Muscle layer of colon (tissue), 2 donors: ENCODE data around the gene H2BK1.

ENCODE experiments used
- H3K27ac ChIP-seq: one replicate; pipeline ENCODE4 v1.7.0; 2013; ENCODE audit warnings: low read depth, mild to moderate bottlenecking, low read length, moderate library complexity
- H3K27me3 ChIP-seq, 2 donors: one replicate each; pipeline ENCODE4 v1.7.0; 2013; ENCODE audit warnings: low read length in 2 of 2, mild to moderate bottlenecking in 2 of 2; ENCODE audit not compliant: insufficient read depth in 2 of 2, control insufficient read depth in 1 of 2
- H3K36me3 ChIP-seq: one replicate; pipeline ENCODE4 v1.7.0; 2013; ENCODE audit warnings: mild to moderate bottlenecking, low read length; ENCODE audit not compliant: insufficient read depth
- H3K4me1 ChIP-seq: one replicate; pipeline ENCODE4 v1.7.0; 2013; ENCODE audit warnings: mild to moderate bottlenecking, low read length; ENCODE audit not compliant: insufficient read depth
- H3K4me3 ChIP-seq, 2 donors: one replicate each; pipeline ENCODE4 v1.7.0; 2013; ENCODE audit warnings: low read length in 2 of 2, low read depth in 1 of 2, mild to moderate bottlenecking in 1 of 2, moderate library complexity in 1 of 2
- H3K9ac ChIP-seq: one replicate; pipeline ENCODE4 v1.7.0; 2013; ENCODE audit warnings: low read length
- H3K9me3 ChIP-seq: one replicate; pipeline ENCODE4 v1.7.0; 2013; ENCODE audit warnings: mild to moderate bottlenecking, low read length
- donor health status: abdominal sarcoma.
- donor health status: Adenocarcinoma of cecum.

Gene H2BK1

DNA sequence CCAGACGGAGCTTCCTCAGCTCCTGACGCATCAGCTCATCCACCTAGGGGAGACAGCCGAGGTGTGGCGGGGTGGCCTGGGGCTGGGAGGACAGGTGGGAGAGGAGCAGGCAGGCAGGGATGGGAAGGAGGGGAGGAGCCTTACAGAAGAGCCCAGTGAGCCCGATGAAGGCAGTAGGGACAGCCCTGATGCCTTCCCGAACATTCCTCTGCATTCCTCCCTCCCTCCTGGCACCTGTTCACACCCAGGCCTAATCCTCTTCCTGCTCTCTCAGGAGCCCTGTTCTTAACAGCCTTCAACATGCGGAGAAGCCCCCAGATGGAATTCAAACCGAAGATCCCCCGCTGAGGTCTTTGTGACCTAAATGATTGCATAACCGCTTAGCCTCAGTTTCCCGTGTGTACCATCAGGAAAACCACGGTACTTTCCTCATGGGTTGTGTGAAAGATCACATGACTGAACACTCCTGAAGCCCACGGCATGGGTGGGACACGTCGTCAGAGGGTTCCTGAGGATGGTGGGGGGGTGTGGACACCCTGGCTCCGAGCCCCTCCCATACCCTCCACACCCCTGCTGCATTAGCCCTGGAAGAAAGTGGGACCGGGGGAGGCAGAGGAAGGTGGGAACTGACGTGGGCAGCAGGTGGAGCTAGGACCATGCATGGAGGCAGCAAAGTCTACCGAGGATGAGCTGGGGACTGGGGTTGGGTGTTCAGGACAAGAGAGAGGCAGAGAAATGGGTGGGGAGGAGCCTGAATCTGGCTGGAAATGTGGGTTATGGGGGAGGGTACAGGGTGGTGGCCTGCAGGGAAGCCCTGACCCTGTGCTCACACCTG is 14.5 kb downstream of the H2BK1 start:
- no peak overlapping the region for H3K27ac ChIP-seq

DNA sequence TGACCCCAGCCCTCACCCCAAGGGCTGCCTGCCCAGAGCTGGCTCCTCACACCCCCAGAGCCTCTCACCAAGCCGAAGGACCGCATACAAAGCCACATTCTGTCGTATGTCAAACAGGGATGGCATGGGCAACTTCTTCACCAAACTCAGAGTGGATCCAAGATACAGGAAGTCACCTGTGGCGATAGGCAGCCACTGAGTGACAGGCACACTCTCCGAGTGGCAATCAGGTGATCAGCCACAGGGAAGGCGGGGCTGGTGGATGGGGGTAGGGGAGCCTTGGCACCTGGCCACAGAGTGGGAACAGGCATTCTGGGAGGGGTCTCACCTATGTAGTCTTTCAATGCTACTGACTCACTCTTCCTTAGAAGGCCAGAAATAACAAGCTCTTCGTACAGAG is 16.1 kb downstream of the H2BK1 start:
- Histone ChIP-seq H3K9ac (no peak overlapping the region), H3K4me1 (no peaks in the 10 kb centered on the region), H3K27ac (no peak overlapping the region), H3K36me3 (no peaks in the 10 kb centered on the region), H3K27me3 (peaks cover 0 to 11% of the 10 kb centered on the region in 2 donors), H3K4me3 (no peak overlapping the region), H3K9me3 (no peaks in the 10 kb centered on the region)

More for the DNA sequence above, 14.5 kb downstream of the H2BK1 start:
- Histone ChIP-seq H3K4me3 (no peak overlapping the region), H3K36me3 (no peaks in the 10 kb centered on the region), H3K9ac (no peak overlapping the region), H3K4me1 (peaks cover 4% of the 10 kb centered on the region), H3K27me3 (peaks cover 0 to 11% of the 10 kb centered on the region in 2 donors), H3K9me3 (no peaks in the 10 kb centered on the region)

DNA sequence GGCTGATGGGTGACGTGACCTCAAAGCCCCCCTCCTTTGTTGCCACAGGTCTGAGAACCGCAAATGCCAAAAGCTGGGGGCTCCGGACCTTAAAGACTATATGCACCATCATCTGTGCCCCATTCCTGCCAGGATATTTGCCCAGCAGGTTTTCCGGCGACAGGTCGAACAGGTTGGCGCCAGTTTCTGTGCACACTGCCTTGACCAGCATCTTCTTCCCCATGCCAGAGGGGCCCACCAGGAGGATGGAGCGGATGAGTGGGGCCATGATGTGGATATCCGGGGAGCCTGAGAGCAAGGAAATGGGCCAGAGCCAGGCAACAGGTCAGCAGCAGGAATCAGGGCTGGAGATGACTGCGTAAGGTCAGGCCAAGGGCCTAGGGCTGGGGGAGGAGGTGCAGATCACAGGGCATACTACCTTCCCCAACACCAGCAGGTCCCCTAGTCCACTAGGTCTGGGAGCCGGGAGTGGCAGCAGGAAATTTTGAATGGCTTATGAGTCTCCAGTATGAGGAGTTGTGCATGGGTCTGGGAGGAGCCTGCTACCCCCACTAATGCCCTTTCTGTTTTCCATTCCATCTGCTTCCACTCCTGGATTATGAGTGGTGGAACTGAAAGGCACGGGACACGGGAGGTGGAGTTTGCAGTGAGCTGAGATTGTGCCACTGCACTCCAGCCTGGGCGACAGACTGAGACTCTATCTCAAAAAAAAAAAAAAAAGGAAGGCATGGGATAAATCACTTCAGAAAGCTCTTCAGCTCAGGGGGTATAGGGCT is 16.9 kb downstream of the H2BK1 start:
- Histone ChIP-seq H3K27ac (no peak overlapping the region), H3K4me1 (no peaks in the 10 kb centered on the region), H3K9me3 (no peaks in the 10 kb centered on the region), H3K36me3 (no peaks in the 10 kb centered on the region), H3K9ac (no peak overlapping the region), H3K4me3 (no peak overlapping the region), H3K27me3 (peaks cover 0 to 11% of the 10 kb centered on the region in 2 donors)

DNA sequence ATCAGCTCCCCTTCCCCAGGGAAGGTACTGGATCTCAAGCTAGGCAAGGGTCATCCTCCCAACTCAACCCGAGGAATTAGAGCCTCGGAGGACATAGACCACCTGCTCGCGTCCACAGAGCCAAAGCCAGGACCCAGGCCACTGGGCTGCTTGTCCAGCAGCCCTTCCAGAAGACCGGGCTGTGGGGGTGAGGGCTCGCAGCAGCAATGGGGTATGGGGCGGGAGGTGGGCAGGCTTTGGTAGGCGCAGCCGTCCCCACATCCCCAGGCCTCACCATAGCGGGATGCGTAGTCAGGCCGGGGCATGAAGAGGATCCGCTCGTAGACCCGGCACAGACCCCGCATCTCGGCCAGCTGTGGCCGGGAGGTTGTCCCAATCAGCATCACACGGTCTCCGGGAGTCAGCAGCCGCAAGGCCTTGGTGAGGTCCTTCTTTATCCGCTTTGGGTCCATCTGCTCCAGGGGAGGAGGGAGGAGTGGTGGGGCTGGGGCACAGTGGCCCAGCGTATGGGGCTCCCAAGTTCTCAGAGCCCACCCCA is 18.2 kb downstream of the H2BK1 start:
- no peak overlapping the region for H3K4me3 ChIP-seq
- H3K27ac ChIP-seq = no peak overlapping the region
- H3K36me3 ChIP-seq = no peaks in the 10 kb centered on the region
- no peak overlapping the region for H3K9ac ChIP-seq
- H3K9me3 ChIP-seq = no peaks in the 10 kb centered on the region
- peaks cover 0 to 11% of the 10 kb centered on the region in 2 donors for H3K27me3 ChIP-seq
- no peaks in the 10 kb centered on the region for H3K4me1 ChIP-seq

DNA sequence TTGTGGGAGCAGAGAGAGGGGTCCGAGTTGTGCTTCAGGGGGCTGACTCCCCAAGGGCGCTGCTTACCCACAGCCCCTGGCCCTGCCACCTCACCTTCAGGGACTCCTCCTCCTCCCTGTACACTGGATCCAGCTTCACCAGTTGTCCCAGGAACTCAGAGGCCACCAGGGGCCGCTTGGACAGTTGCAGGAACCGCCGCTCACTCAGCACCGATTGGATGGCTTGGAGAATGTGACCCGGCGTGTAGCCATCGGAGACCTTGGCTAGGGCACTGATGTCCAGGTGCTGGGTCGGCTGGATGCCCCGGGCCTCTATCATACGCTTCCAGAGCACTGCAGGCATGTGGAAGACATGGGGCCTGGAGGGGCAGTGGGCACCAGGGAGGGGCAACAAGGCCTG is 18.7 kb downstream of the H2BK1 start:
- Histone ChIP-seq H3K36me3 (no peaks in the 10 kb centered on the region), H3K9ac (no peak overlapping the region), H3K4me1 (no peaks in the 10 kb centered on the region), H3K27me3 (peaks cover 0 to 11% of the 10 kb centered on the region in 2 donors), H3K27ac (no peak overlapping the region), H3K4me3 (no peak overlapping the region), H3K9me3 (no peaks in the 10 kb centered on the region)

DNA sequence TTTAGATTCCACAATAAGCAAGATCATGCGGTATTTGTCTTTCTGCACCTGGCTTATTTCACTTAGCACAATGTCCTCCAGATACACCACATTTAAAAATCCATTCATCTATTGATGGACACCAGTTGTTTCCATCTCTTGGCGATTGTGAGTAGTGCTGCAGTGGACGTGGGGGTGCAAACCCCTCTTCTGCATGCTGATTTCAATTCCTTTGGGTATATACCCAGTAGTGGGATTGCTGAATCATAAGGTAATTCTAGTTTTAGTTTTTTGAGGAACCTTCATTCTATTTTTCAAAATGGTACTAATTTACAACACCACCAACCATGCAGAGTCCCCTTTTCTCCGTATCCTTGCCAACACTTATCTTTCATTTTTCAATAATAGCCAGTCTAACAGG is 21.2 kb downstream of the H2BK1 start:
- Histone ChIP-seq H3K36me3 (no peaks in the 10 kb centered on the region), H3K4me3 (no peak overlapping the region), H3K9me3 (no peaks in the 10 kb centered on the region), H3K27ac (no peak overlapping the region), H3K9ac (no peak overlapping the region), H3K4me1 (no peaks in the 10 kb centered on the region), H3K27me3 (peaks cover 0 to 4% of the 10 kb centered on the region in 2 donors)

DNA sequence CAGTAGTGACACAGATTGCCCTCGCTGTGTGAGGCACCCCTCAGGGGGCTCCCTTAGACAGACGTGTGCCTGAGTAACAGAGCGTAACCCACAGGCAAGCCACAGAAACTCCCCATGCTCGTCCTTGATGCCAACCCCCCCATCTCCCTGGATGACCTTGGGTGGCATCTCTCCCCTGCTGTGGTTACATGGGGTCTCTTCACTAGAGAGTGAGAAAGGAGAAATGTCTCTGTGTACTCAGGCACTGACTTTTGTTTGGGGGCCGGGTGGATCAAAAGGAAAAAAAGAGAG is 22.1 kb downstream of the H2BK1 start:
- H3K9ac ChIP-seq = no peak overlapping the region
- no peak overlapping the region for H3K4me3 ChIP-seq
- H3K27ac ChIP-seq = no peak overlapping the region
- no peaks in the 10 kb centered on the region for H3K9me3 ChIP-seq
- peaks cover 0 to 4% of the 10 kb centered on the region in 2 donors for H3K27me3 ChIP-seq
- no peaks in the 10 kb centered on the region for H3K36me3 ChIP-seq
- H3K4me1 ChIP-seq = no peaks in the 10 kb centered on the region

DNA sequence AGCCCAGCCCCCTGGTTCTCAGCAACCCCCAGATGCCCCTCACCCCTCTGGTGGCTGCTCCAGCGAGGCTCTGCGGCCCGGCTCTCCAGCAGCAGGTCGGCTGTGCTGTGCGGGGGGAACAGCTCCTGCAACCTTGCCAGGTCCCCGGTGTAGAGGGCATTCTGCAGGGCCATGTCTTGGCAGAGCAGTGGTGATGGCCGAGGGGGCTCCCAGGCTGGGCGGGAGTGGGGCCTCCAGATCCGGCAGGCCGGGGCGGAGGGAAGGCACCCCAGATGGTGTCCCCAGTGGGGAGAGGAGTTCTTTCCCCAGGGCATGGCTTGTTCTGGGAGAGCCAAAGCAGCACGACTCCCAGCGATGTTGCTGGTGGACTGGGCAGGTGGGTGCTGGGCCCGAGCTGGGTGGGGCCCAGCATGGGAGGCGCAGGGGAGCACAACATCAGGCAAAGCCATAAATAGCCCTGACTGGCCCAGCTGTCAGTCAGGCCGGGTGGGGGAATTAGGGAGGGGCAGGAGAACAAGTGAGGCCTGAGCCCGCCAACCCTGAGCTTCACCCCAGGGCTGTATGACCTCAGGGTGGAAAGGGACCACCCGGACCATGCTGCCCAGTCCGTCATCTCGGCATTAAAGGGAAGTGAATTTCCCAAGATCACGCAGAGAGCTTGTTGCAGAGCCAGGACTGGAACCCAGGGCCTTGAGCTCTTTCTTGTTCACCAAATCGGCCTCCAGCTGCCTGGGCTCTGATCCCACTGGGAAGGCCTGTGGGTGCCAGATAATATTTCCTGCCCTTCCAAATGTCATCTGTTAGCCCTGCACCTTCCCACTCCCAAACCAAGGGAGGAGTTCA is 22.7 kb downstream of the H2BK1 start:
- Histone ChIP-seq H3K4me3 (no peak overlapping the region), H3K4me1 (no peaks in the 10 kb centered on the region), H3K27ac (no peak overlapping the region), H3K36me3 (no peaks in the 10 kb centered on the region), H3K9ac (no peak overlapping the region), H3K27me3 (no peaks in the 10 kb centered on the region), H3K9me3 (no peaks in the 10 kb centered on the region)

DNA sequence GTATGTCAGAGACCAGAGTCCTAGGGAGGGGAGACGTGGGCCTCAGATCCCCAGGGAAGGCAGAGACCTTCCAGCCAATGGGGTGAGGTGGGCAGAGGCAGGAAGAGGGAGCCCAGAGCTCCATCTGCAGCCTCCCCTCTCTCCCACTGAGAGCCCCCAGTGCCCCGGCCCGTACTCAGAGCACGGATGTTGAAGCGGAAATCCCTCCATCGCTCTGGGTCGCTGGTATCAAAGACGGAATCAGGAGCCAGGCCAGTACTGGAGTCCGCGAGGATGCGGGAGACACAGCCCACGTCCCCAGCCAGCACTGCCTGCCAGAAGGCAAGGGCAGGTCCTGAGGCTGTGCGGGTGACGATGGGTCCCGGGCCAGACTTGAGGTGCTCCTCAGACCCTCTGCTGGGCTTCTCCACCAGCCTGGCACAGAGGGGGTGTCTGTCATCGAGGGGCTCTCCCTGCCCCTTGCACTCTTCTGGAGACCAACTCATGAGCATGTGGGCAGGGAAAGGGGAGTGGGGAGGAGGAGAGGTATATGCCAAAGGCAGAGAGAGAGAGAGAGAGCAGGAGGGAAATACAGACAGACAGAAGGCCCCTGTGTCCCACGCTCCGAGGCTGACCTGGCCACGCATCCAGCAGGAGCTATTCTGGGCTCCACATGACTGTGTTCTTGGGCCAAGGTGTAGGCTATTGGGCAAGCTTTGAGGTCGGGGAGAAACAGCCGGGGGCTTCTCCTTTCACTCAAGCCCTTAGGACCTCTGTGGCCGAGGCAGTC is 23.5 kb downstream of the H2BK1 start, which contains the start of gene ASB10:
ASB10 (minus strand) TSS at position 611 of the 769 bp plus-strand sequence; CDS start at position 491, 120 bp downstream.
- Histone ChIP-seq H3K9ac (no peak within 1 kb of the TSS), H3K27me3 (no peaks in the 10 kb centered on the region), H3K27ac (no peak within 1 kb of the TSS), H3K36me3 (no peaks in the 10 kb centered on the region), H3K4me3 (no peak within 1 kb of the TSS), H3K4me1 (no peaks in the 10 kb centered on the region), H3K9me3 (no peaks in the 10 kb centered on the region)

DNA sequence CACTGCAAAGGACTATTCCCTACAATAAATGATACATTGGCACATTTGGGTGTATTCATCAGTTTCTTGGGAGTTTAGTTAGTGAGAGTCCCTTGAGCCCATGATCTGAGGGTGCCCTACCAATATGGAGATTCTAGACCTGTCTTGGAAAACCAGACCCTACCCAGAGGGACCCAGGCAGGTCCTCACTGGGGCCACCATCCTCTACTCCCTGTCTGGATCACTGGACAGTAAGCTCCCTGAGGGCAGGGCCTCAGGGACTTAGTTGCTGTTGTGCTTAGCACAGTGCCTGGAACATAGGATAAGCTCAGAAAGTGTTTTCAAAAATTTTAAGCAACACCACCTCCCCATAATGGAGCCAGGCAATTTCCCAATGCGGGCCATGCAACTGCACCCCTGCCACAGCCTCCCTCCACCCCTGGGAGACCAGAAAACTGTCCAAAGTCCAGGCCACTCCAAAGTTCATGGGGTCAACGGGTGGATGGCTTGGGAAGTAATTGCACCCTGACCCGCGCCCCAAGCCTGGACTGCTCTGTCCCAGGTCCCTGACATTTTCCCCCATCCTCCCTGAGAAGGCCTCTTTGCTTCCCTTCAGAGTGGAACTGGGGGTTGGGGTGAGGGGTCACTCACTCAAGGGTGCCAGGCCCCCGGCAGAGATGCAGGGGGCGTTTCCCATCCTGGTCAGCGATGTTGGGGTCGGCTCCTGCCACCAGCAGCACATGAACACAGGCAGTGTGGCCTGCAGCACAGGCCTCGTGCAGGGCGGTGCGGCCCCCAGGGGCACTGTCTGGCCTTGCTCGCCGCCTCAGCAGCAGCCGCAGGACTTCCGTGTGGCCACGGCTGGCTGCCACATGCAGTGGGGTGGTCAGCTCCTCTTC is 24.3 kb downstream of the H2BK1 start:
- no peak overlapping the region for H3K9ac ChIP-seq
- H3K36me3 ChIP-seq = no peaks in the 10 kb centered on the region
- no peak overlapping the region for H3K4me3 ChIP-seq
- peaks cover 0 to 2% of the 10 kb centered on the region in 2 donors for H3K27me3 ChIP-seq
- H3K27ac ChIP-seq = no peak overlapping the region
- H3K9me3 ChIP-seq = no peaks in the 10 kb centered on the region
- H3K4me1 ChIP-seq = no peaks in the 10 kb centered on the region
